ELR (cell line): ENCODE data around the gene SENP3.
"Not testable (repeated sequence)": the region's sequence is repeated elsewhere in the genome, so short reads cannot be mapped to it uniquely, and the experiment has no call there.

Experiments
- DNase-seq: peaks from one replicate; pipeline ENCODE4 v3.0.0-alpha.2; 2015; ENCODE audit warnings: low read depth

Gene SENP3

GRCh38 chr17:7597561-7597960 lies 35.8 kb downstream of the SENP3 start:
- not testable (repeated sequence) for DNase-seq

GRCh38 chr17:7606280-7606679 lies 44.6 kb downstream of the SENP3 start:
- no peak for DNase-seq

GRCh38 chr17:7610641-7611040 lies 48.9 kb downstream of the SENP3 start:
- DNase-seq: no peak

GRCh38 chr17:7611635-7612293 lies 50.0 kb downstream of the SENP3 start:
- DNase-seq: no peak

GRCh38 chr17:7612294-7612640 lies 50.5 kb downstream of the SENP3 start:
- DNase-seq: no peak

GRCh38 chr17:7613769-7614424 lies 52.2 kb downstream of the SENP3 start:
- peak; percentile 76 for DNase-seq

GRCh38 chr17:7614425-7615264 lies 52.9 kb downstream of the SENP3 start, which contains the start of gene FXR2:
TSS of gene FXR2 (minus strand) at chr17:7614897. CDS start at chr17:7614532, 365 bp downstream.
- DNase-seq: peak; percentile 100

- DNase-seq: no peak
Observed at GRCh38 chr17:7615265-7615747, 53.6 kb downstream of the SENP3 start.

GRCh38 chr17:7618608-7619007 lies 56.9 kb downstream of the SENP3 start:
- DNase-seq: no peak

- DNase-seq: no peak
Observed at GRCh38 chr17:7620835-7621234, 59.1 kb downstream of the SENP3 start.
